Activated T-cell treated with anti-CD3 and anti-CD28 coated beads for 4 hours (primary cell): ENCODE results near the gene STK10.

Source experiments
- DNase-seq: peaks from one replicate; pipeline ENCODE4 v3.0.0-alpha.2; 2020

The STK10 gene

DNA sequence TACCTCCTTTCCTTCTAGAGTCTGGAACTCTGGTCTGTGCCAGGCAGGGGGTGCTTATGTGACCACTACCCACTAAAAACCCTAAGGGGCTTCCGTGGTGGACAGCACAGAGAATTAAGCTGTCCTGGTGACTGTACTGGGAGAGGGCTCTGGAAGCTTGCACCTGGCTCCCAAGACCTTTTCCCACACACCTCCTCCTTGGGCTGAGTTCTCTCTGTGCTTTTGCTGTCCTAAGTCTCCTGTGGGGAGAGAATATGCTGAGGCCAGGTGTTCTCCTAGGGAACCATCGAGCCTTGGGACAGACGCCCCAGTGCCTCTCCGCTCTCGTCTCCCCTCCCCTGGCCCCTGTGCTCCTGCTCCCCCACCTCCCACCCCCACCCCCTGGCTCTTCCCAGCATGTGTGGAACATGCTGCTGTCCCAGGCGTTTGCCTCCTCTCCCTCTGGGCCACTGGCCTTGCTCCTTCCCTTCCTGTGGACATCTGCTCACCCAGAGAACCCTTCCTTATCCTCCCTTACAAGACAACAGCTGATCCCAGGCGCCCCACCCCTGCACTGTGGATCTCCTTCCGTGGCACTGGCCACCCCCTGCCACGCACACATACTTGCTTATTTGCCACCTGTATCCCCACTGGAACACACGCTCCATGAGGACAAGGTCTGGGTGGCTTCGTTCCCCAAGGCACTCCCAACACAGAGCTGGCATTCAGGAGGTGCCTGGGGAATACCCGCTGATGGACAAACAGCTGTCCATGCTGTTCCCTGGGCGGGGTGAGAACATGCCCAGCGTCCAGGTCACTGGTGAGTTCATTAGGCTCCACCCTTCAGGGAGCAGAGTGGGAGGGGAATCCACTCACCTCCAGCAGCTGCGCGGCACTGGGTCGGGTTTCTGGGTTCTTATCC is 83.0 kb downstream of the STK10 start:
- no peak for DNase-seq

DNA sequence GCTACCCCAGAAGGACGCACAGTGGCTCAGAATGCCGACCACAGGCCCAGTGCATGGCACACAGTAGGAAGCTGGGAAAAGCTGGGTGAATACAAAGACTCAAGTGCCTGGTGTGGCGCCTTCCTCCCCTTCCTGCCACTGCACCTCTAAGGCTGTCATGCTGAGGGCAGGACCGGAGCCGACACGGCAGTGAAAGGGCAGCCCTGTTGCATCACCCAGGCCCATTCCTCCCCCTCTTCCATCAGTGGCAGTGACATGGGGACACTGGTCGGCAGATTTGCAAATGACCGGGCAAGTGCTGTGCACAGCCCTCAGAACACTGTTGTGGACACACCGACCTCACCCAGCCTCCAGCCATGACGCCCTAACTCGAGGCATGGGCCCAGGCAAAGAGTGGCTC is 84.0 kb downstream of the STK10 start:
- DNase-seq, result no peak

GRCh38 chr5:172102913-172103626 is 85.0 kb downstream of the STK10 start:
- no peak for DNase-seq

- no peak for DNase-seq
Measured at GRCh38 chr5:172102218-172102870, 85.7 kb downstream of the STK10 start.

GRCh38 chr5:172101547-172102217 is 86.3 kb downstream of the STK10 start:
- DNase-seq, result no peak

DNA sequence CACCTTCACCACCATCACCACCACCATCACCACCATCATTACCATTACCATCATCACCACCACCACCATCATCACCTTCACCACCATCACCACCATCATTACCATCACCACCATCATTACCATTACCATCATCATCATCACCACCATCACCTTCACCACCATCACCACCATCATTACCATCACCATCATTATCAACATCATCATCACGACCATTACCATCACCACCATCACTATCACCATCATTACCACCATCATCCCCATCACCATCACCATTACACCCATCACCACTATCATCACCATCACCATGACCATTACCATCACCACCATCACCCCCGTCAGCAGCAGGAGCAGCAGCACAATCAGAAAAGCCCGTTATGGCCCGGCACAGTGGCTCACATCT is 89.1 kb downstream of the STK10 start:
- DNase-seq, result no peak

DNA sequence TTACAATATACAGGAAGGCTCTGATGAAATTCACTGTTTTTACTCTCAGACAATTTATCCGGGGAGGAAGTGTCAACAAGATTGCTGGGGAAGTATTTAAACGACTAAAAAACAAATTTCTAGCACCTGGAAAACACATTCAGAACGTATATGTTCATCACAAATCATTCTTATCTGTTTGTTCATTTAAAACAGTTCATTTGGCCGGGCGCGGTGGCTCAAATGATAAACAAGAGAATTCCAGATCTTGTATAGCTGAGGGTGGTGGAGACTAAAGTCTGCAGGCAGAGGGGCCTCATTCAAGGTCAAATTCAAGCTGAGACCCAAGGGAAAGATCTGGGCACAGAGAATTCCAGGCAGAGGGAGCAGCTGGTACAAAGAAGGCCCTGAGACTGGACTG is 90.0 kb downstream of the STK10 start:
- no peak for DNase-seq

DNA sequence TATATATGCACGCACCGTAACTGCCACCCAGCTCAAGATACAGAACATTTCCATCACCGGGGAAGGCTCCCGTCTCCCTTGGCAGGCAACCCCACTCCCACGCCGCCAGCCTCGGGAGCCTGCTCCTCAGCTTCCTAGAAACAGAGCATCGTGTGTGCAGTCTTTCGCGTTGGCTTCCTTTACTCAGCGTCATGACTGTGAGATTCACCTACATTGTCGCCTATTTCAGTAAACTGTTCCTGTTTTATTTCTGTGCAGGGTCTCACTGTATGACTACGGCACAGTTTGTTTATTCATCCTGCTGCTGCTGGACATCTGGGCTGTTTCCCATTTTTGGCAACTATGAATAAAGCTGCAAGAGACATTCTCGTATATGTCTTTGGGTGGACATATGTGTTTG is 90.7 kb downstream of the STK10 start:
- no peak for DNase-seq

GRCh38 chr5:172096207-172096940 is 91.7 kb downstream of the STK10 start:
- no peak for DNase-seq

- no peak for DNase-seq
Measured at GRCh38 chr5:172095368-172096206, 92.4 kb downstream of the STK10 start.

GRCh38 chr5:172093965-172094364 is 94.1 kb downstream of the STK10 start:
- DNase-seq, result no peak

DNA sequence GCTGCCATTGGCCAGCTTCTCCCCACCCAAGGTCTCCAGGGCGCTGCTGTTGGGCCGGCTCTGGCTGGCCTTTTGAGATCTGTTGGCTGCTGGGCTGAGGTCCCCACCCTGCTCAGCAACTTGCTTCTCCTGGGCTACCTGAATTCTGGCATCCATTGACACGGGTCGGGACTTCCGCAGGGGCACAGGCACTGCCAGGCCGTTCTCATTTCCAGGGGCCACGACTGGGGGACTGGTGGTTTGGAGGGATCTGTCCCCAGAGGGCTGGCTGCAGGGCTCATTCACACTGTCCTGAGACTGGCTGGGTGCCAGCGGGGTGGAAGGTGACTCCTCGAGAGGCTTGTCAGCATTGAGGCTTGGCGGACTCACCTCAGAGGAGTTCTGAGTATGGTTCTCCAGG is 94.5 kb downstream of the STK10 start:
- no peak for DNase-seq

DNA sequence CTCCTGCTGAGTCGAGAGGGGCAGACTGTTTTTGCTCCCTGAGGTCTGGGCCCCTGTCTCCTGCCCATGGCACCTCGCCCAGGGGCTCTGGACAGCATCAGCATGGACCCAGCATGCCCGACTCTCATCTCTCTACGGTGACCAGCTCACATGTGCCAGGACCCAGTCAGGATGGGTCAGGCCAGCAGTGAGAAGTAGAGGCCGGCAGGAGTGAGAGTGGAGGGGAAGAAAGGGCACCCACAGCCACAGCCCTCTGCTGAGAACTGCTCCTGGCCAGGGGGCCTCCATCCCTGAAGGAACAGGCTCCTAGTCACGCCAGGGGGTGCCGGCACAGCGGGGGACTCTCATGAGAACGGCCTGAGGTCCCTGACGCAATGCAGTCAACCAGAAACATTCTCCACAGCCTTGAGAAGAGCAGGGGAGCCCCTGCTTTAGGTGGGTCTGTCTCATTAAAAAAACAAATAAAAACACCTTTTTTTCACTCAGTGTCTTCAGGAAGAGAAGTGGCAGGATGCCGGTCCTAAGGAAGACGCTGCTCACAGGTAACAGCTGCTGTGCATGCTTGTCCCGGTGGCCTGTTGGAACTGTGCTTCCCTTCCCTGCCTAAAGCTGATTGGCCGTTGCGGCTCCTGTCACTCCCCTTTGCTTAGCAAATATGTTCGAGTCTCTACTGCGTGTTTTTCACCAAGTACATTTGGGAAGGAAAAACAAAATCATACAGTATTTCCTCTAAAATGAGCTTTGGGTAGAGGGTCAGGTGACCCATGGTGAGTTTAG is 95.9 kb downstream of the STK10 start:
- no peak for DNase-seq

DNA sequence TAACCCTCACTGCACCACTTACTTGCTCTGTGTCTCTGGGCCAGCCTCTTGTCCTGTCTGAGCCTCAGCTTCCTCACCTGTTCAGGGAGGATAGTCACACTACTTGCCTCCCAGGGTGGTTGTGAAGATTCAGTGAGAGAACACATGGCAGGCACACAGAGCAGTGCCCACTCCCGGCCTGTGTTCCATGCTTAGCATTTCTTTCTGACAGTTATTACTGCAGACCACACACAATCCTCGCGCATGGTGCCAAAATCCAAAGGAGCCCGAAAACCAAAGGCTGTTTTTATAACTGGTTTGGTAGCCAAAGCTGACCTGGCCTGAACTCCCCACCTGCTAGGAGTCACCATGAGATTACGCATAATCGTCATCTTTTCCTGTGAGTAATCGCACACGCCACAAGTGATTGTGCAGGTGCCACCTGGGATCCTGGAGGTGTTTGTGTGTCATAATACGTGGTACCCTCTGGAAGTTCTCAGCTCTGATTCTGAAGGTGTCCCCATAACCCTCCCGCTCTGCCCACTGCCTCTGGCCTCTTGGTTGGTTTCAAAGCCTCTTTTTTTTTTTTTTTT is 97.0 kb downstream of the STK10 start:
- no peak for DNase-seq

DNA sequence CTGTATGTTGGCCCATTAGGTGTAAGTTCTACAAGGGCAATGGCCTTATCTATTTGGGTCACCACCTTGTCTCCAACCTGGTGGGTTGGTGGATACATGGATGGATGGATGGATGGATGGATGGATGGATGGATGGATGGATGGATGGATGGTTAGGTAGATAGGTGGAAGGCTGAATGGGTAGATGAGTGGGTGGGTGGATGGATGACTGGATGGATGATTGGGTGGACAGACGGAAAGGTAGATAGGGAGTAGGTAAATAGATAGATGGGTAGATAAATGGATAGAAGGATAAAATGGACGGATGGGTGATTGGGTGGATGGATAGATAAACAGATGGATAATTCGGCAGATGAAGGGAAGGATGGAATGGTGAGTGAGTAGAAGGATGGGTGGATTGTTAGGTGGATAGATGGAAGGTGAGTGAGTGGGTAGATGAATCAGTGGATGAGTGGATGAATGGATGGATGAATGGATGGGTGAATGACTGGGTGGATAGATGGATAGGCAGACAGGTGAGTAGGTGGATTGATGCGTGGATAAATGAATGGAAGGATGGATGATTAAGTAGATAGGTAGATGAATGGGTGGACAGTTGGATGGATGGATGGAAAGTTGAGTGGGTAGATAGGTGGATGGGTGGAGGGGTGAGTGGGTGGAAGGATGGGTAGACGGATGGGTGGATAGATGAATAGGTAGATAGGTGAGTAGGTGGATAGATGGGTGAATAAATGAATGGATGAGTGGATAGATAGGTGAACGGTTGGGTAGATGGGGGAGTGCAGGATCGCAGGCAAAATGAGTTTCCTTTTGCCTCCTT is 98.5 kb downstream of the STK10 start:
- no peak for DNase-seq

GRCh38 chr5:172088801-172089200 is 99.2 kb downstream of the STK10 start:
- DNase-seq, result no peak

GRCh38 chr5:172086194-172086975 is 101.6 kb downstream of the STK10 start:
- no peak for DNase-seq

DNA sequence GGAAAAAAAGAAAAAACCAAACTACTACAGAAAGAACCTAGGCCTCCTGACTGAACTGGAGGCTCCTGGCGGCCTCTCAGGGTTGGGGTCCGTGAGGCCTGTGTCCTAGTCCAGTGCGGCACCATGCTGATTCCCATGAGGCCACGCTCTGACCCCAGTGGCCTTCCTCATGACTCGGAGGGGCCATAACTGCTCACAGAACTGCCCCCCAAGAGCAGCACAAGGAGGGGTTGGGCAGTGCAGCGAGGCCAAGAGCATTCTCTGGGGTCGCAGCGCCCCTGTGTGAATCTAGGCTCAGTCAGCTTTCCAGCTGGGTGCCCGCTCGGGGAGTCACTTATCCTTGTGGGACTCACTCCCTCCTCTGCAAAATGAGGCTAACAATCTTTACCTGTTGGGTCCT is 102.3 kb downstream of the STK10 start:
- no peak for DNase-seq

DNA sequence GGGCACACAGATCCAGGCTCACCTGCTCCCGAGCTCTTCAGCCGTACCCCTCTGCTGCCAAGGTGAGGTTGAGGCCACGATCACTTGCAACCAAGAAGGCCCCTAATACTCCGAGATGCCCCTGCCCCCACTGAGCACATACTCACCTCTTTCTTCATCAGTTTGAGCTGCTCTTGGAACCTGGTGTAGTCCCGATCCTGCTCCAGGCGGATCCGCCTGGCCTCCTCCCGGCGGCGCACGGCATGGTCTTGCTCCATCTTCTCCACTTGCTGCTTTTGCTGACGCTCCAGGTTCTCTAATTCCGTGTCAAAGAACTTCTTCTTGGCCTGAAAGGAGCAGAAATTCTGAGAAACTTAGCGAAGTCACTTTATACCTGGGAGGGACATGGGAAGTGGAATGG is 105.8 kb downstream of the STK10 start:
- DNase-seq, result no peak
